GM19372 (cell line): ENCODE measurements around the gene MANSC4.

Experiments used
- ATAC-seq: cut with Tn5 transposase; IDR thresholded peaks from one replicate; pipeline ENCODE4 v1.9.1; 2021; ENCODE audit warnings: mild to moderate bottlenecking, low read depth, moderate library complexity; ENCODE audit not compliant: unreplicated experiment

The MANSC4 gene

DNA sequence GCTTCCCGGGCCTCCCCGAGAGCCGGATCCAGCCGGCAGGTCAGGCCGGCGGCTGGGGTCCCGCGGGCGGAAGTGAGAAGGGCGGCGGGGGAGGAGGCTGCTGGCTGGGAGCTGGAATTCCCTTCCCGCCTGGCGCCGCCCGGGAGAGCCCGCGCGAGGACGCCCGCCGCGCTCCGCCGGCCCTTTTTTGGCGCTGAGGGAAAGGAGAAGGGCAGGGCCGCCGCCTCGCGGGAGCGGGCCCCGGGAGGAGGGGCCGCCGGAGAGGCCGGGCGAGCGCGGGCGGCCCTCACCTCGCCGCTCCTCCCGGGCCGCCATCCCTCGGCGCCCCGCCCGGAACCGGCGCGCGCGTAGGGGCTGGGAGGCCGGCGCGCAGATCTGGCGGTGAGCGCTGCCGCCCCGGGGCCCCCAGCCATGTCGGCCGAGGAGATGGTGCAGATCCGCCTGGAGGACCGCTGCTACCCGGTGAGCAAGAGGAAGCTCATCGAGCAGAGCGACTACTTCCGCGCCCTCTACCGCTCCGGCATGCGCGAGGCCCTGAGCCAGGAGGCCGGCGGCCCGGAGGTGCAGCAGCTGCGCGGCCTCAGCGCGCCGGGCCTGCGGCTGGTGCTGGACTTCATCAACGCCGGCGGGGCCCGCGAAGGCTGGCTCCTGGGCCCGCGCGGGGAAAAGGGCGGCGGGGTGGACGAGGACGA is at the start of gene MANSC4, which contains the start of gene KLHL42:
Gene MANSC4, minus strand, starts transcription at position 317 of the 692 bp plus-strand sequence. CDS start 8,960 bp downstream, outside the sequence.
Gene KLHL42, plus strand, starts transcription at position 314 of the 692 bp plus-strand sequence. Its CDS starts 98 bp downstream, at position 412.
- peak; percentile 67 for ATAC-seq

DNA sequence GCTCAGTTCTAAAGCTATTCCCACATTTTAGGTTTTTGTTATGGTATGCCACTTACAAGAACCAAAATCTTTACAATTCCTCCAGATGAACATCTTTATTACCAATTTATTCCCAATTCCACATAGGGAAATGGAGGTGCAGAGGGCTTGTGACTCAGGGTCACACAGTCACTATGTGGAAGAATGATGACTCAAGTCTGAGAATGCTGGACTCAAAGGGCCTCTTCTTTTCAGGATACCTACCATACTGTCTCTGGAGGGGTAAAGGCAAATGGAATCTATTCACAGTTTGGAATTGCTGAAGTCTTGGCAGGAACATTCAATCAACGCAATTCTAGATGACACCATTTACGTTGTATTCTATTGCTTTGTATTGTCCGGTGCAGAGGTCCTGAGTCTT is 48.2 kb upstream of the MANSC4 start:
- ATAC-seq = no peak

DNA sequence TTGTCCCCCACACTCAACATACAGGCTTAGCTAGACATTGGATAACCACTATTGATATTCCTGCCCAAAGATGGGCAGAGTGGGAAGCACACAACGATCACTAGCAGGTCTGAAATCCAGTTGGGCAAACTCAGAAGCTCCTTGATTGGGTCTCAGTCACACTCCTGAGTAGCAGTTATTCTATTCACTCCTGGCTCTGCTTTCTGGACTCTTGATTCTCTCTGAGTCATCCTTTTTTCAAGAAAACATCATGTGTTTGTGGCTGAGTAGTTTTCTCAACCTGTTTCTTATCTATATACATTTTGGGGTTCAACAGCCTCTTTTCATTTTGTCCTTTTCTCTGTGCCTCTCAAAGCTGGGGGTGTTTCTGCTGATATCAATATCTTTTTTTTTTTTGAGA is 46.0 kb upstream of the MANSC4 start:
- no peak for ATAC-seq

DNA sequence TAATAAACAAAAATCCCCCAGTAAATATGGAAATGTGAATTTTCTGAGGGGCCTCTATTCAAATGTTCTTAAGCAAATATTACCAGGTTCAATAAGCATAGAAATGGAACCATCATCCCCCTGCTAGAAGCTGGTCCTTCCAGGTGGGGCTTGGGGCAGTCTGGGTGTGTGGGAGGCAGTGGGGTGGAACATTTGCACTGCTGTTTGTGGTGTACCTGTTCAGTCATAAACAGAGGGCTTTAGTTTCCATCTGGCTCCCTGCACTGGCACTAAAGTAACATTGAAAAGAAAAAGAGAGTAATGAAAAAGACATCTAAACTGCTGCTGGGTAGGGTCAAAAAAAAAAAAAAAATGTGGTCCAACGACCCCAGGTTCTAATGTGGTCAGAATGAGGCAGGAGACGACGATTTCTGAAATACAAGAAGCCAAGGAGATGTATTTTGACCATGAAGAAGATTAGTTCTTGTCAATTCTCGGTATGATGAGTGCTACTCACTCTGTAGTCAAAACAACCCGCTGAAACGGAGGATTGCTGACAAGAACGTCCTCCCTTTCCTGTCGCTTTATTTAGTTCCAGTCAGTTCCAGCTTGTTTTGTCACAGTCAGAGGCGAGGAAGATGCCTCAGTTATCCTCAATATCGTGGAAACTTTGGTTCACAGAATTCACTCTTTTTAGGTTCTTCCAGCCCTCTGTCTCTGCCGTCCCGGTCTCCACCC is 44.2 kb upstream of the MANSC4 start:
- peak; percentile 68 for ATAC-seq

DNA sequence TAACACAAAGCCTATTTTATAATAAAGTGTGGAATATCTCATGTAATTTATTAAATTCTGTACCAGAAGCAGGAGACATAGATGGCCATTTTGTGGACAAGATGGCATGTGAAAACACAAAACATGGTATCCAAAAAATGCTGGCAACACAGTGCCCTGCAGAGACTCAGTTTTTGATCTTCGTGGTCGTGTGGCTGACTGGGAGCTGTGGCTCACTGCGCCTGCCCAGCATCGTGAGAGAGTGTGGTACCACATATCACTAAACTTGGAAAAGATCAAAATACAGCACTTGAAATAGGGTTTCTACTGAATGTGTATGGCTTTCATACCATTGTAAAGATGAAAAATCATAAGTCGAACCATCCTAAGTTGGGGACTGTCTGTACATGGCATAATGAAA is 43.0 kb upstream of the MANSC4 start:
- ATAC-seq = no peak

DNA sequence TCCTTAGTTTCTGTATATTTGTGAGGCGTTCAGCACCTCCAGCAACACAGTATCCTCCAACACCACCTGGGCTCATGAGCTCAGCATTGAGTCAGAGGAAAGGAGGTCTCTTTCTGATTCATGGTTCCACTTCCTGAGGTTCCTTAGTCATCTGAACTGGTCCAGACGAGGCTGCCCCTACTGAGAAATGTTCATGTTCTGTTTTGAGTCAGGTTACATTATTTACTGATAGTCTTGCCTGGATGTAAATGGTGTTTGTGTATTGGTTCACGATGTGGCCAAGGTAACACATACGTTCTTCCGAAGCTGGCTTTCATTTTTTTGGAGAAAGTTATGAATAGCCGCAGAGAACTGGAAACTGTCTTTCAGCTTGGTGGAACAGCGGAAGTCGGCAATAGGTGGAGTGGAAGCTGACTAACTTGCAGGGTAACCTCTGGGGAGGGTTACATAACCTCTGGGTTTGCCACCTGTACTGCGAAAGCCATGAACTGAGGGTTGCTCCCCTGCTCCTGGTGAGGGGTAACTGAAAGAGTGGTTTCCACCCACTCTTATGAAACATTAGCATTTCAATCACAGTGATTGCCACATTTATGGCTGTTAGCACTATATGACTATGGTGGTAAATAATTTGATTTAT is 42.2 kb upstream of the MANSC4 start:
- ATAC-seq = peak; percentile 50

DNA sequence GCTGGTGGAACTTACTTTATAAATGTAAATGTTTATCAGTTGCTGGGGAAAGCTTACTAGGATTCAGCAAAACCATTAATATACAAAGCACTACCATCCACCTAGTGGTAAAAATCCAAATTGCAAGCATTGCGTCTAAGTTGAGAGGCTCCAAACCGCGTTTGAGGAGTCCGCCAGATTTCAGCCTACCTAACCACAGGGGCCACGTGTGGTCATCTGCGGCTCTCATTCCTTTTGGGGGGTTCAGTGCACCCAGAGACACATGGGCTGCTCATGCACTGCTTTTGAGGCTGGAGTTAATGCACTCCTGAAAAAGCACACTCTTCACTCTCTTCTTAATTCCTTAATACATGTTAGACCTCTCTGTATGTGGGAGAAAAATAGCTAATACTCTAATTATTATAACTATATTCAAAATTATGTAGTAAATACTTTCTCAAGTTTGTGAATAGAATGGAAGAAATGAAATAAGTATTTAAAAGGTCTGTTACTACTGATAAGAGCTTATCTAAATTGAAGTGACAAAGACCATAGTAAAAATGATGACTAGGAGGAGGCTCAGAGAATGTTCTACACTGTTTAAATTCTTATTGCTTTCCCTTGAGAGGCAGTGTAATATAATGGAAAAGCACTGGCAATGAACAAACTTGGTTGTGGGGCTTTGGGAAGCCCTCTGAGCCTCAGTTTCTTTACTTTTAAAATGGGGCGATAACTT is 41.4 kb upstream of the MANSC4 start:
- ATAC-seq = peak; percentile 25

DNA sequence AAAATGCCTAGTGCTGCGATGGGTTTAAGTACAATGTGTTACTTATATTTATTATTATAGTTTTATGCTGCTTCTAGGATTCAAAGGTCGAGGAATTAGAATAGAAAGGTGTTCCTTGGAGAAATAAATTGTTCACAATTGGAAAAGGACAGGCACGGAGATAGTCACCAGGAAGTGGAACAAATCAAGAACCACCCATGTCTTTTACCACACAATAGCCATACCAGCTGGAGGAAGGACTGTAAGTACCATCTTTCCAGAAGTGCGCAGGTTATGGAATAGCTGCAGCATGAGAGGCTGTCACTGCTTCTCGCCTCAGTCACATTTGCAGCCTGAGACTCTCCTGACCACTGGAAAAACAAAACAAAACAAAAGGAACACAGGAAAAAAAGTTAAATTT is 40.5 kb upstream of the MANSC4 start:
- ATAC-seq = no peak

DNA sequence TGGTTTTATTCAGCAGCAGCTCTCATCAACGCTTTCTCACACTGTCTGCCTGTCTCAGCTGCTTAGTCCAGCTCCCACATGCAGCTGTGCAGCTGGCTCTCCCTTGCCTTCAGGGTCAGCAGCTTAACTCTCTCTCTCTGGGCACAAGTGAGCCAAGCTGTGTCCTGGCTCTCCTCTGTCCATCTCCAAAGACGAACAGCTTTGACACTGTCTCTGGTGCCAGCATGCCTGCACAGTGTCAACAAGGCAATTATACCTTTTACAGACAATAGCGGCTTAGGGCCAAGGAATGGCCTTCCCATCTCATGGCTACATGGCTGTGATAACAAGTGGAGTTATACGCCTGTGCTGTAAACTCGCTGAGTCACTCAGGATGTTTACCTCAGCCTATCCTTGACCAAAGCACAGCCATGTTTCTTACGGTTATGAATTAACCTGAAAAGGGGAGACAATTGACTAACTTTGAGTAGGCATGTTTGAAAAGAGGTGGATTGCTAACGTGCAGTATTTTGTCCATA is 38.4 kb upstream of the MANSC4 start:
- ATAC-seq = no peak

DNA sequence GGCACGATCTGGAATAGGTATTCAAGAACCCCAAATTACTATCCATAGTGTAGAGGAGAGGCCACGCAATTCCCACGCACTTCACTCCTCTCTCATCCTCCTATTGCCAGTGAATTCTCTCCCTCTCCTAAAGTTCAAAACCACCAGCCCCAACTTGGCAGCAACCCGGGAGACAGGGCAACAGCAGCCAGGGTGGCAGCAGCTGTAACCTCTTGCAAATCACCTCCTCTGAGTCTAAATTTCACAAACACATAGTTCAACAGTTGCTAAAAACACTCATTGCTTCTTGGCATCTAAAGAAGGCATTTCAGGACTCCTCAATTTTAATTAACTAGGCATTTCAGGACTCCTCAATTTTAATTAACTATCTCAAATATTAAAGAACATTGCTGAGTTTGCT is 37.7 kb upstream of the MANSC4 start:
- ATAC-seq = no peak

DNA sequence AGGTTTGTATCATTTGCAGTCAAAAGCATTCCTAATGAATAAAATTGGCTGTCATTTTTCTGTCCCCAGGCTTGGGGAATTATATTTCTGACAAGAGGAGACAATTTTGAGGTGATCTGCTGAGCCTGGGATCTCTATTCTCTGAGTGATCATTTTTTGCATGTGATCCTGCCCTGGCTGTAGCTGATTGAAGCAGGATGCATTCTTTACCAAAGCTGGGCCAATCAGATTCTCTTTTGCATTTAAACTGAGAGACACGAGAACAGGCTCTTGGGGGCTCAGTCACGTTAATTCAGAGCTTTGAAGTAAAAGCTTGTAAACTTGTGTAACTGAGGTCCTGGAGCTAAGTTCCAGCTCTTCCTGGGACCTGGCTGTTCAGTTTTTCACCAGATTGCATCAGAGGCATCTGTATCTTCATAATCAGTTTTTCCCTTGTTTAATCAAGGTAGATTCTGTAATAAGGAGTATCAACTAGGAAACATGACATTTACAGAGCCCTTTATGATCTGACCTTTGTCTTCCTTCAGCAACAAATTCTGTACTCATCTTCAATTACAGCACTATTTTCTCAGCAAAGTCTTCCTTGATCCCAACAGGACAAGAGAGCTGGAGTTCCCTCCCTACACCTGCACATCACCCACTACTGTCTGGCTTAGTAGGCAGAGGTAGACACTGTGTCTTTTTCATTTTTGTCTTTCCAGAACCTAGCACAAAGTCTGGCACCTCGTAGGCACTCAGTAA is 35.0 kb upstream of the MANSC4 start:
- no peak for ATAC-seq

DNA sequence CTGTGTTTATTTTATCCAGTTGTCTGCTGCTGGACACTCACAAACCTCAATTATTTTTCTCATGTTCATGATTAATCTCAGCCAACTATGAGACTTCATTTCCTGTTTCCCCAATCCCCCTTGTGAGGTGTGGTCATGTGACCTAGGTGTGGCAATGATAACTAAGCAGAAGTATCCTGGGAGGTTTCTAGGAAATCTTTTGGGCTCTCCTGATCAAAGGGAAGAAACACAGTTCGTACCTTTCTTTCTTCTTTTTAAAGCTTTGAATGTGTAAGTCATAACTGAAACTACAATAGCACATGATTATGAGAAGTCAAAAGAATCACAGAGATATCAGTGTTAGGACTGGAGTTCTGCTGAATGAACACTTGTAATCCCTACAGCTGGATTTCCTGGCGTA is 34.4 kb upstream of the MANSC4 start:
- ATAC-seq = no peak

DNA sequence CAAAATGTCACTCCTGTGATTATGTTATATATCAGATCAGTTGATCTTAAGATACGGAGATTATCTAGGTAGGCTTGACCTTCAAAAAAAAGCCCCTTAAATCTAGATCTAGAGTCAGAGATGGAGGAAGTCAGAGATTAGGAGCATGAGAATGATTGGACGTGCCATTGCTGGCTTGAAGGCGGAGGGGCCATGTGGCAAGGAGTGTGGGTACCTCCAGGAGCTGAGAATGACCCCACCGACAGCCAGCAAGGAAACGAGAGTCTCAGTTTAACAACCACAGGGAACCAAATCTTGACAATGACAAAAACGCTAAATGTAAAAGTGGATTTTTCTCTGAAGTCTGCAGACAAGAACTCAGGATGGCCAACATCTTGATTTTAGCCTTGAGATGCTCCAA is 32.5 kb upstream of the MANSC4 start:
- no peak for ATAC-seq

DNA sequence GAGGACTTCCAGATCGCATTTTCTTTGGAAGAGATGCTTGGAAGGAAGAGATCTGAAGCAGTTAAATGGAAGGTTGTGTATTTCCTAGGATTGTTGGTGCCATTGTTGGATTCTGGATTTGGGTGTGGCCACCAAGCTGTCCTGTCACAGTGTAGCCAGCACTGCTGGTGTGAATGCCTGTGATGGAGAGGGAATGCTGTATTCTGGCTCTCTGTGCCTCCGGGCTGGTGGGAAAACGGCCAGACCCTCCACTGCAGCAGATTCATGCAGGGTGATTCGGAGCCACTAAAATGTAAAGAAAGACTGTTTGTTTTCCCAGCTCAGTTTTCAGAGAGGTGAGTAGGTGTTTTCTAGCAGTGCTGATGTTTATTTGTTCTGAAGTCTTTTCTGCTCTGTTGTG is 30.7 kb upstream of the MANSC4 start:
- no peak for ATAC-seq

DNA sequence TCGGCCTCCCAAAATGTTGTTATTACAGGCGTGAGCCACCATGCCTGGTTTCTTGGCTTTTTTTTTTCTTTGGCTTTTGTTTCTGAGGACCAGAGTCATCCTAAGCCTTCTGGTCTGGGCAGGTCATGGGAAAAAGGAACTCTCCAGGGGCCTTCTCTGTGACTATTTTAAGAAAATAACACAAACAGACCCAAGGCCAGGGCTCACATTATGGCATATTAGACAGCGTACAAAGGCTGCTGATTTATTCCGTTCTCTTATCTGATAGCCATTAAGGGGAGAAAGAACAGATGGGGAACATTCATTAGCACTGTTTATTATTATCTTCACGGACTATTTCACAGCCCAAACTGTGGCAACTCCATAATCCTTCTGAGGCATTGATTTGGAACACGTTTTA is 28.8 kb upstream of the MANSC4 start:
- no peak for ATAC-seq

DNA sequence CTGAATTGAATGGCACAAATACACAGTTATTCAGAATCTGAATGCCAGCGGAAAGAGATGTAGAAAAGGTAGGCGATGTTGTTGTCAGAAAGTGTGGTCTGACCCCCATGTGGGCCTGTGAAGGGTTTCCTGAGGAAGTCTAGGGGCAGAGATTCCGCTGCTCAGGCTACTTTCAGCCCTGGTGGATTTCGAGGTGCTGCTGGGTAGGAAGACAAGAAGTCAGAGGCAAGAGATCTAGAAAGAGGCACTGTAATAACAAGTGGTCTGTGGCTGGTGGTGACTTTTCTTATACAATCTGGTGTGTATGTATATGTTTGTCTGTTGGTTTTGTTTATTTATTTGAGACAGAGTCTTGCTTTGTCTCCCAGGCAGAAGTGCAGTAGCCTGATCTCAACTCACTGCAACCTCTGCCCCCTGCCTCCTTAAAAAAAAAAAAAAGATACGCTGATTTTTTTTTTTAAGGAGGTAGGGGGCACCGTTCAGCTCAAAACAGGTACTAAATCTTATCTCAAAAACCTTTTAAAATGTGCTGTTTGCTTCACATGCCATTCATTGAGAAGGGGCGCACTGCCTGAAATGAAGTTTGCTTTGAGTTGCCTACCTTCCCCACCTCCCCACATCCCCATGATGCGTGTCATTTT is 27.1 kb upstream of the MANSC4 start:
- ATAC-seq = no peak

DNA sequence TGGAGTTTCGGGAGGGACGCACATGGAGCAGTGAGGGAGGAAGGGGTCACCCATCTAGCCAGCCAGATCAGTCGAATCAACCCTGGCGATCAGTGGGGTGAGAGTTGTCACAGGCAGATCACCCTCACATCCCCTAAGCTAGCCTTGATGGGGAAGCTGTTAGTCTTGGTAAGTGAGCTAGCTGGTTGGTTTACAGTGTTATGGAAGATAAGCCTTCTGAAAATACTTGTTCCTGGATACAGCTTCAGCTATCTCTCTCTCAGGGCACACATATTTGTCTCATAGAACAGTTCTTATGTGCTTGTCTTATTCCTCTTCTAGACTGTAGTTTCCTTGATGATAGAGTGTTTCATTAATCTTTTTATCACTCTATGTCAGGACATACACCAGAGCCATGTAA is 26.2 kb upstream of the MANSC4 start:
- ATAC-seq = no peak

DNA sequence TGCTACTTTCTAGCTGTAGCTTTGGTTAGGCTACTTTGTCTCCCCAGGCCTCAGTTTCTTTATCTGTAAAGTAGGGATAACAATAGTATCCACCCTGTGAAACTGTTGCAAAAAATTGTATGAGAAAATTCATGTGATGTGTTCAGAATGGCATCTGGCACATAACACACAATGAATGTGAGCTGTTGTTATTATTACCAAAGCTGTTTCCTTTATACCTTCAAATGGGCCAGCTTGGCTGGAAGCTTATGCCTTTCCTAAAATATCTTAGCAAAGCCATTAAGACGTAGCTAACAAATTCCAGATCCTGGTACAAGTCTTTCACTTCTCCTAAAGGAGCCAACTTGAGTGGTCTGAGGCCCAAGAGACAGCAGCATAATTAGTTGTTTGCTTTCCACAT is 25.2 kb upstream of the MANSC4 start:
- ATAC-seq = no peak

DNA sequence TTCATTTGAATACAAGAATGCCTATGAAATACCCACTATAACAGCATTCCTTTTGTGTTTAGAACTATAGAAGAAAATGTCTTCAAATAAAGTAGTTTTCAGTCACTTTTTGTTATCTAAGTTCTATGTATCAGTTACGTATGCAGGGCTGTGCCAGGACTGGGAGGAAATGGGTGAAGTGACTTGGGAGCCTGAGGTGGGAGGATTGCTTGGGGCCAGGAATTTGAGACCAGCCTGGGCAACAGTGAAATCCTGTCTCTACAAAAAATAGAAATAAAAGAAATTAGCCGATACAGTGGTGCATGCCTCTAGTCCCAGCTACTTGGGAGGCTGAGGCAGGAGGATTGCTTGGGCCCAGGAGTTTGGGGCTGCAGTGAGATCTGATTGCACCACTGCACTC is 22.9 kb upstream of the MANSC4 start:
- no peak for ATAC-seq

DNA sequence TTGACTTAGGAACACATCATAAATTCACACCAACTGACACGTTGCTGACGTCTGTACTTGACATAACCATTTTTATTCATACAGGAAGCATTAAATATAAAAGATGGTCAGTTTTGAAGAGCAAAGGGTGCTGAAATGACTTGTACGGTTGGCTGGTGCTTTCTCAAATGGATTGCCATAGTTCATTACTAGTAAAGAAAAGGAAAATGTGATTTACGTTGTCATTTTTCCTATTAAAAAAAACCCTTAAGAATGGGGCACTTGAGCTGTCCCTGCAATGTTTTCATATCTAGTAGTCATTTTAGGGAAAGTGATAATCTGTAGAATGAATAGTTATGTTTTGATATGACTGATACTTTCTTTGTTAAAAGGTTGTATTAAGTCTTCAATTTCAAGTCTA is 22.5 kb upstream of the MANSC4 start:
- ATAC-seq = no peak
